ENCODE data around the gene PARP3. TPM values are rescaled to one million over a fixed set of nuclear protein-coding genes. Genes with fewer than 3 reads are reported as not detected.
"Not testable (repeated sequence)": the region's sequence is repeated elsewhere in the genome, so short reads cannot be mapped to it uniquely, and the experiment has no call there.

Gene PARP3
- total RNA-seq, 1 experiment from 2014 or later = 17.5 TPM

GRCh38 chr3:51902361-51902760 lies 39.8 kb upstream of the PARP3 start:
- Histone ChIP-seq H3K4me3 (replicated peaks in 1 of 2; ENCODE audit: low read depth in 1 of 2, low read length in 2 of 2) (peak overlapping the region in 1 of 2 experiments; percentile 16; a peak in 1 of 4 replicates), H3K4me2 (ENCODE audit: low read length) (peak overlapping the region; percentile 66), H3K27ac (ENCODE audit: low read depth, low read length) (peak overlapping the region; percentile 28; the same call in 1 of the 2 replicates), H3K9ac (ENCODE audit: low read length) (0 out of 2 replicates have a peak overlapping the region, but pooled peaks have one; percentile 10), H2AFZ (ENCODE audit: low read depth, low read length, poor library complexity, severe bottlenecking) (peak overlapping the region; percentile 80), H3K4me1 (ENCODE audit: control insufficient read depth in 1 of 2, insufficient read depth in 2 of 2, low read length in 2 of 2) (peaks cover 7 to 38% of the 10 kb centered on the region in 2 experiments)
- ATAC-seq (peak; percentile 71), DNase-seq (ENCODE audit: low read depth, low spot score) (peak; percentile 85)
- BruUV-seq (replicated peaks); H3K27me3 ChIP-seq (ENCODE audit: insufficient read depth, low read length); H3K9me3 ChIP-seq (ENCODE audit: control insufficient read depth in 1 of 2, insufficient read depth in 1 of 2, low read depth in 1 of 2, low read length in 2 of 2); H4K20me1 ChIP-seq (ENCODE audit: insufficient read depth); intact Hi-C loops (cut with micrococcal nuclease); POLR2A ChIA-PET; H3K36me3 ChIP-seq (ENCODE audit: control insufficient read depth in 1 of 2, insufficient read depth in 2 of 2, low read length in 2 of 2); H3K9me2 ChIP-seq (ENCODE audit: insufficient read depth); RAD21 ChIA-PET (ENCODE audit: low non-redundant PET in 1 of 2, low total read pairs in 2 of 2, uncharacterized antibody in 2 of 2, unreplicated experiment in 2 of 2); H3K79me2 ChIP-seq (ENCODE audit: insufficient read depth, low read length): not testable (repeated sequence)
- CTCF ChIA-PET = interaction anchor here (1.0 kb wide), 1 partner anchor 39 kb away, joined by 3 read pairs; the partner anchor contains the start of gene RRP9
- TF ChIP-seq MAX (IDR thresholded peaks at IDR 0.05) = peak; percentile 40
- TF ChIP-seq CBX3 (IDR thresholded peaks at IDR 0.05; ENCODE audit: low read depth) = peak; percentile 66; the same call in 1 of the 2 replicates
- peak; percentile 84 for TF ChIP-seq FOSL1 (IDR thresholded peaks at IDR 0.05; ENCODE audit: low read depth)
- peak; percentile 54 for TF ChIP-seq SP1 (IDR thresholded peaks at IDR 0.05; ENCODE audit: low read depth)
- TF ChIP-seq JUND (IDR thresholded peaks at IDR 0.05) = peak; percentile 77
- TF ChIP-seq SRF (IDR thresholded peaks at IDR 0.05; ENCODE audit: low read depth) = peak; percentile 23; the same call in 1 of the 2 replicates

DNA sequence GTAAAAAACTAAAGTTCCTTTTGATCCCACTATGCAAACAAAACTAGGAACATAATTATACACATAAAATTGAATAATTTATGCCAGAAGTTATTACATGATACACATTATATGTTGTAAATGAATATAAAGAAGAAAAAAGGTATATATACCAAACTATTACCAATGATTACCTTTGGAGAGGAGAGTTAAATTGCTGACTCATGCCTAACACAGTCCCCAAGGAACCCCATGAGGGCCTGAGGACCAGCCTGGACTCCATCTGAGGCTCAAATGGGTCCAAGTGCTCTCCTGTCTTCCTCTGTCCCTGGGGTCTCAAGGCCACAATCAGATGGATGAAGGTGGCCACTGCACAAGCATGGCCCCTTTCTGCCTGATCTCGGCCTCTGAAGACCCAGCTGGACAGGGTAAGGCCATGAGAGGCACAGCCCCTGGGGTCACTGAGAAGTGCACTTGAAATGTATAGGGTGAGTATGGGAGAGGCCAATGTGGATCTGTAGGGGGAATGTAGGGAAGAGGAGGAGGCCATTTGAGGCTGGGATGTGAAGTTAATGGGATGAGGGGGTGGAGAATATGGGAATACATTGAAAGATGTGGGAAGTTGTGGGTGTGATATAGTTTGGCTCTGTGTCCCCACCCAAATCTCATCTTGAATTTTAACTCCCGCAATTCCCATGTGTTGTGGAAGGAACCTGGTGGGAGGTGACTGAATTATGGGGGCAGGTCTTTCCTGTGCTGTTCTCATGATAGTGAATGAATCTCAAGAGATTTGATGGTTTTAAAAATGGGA lies 37.9 kb upstream of the PARP3 start:
- DNase-seq (ENCODE audit: low read depth, low spot score) = no peak
- H3K27ac ChIP-seq (ENCODE audit: low read depth, low read length) = no peak overlapping the region
- H3K9me3 ChIP-seq (ENCODE audit: control insufficient read depth in 1 of 2, insufficient read depth in 1 of 2, low read depth in 1 of 2, low read length in 2 of 2) = peaks cover 3 to 8% of the 10 kb centered on the region in 2 experiments; a peak in 1 of 4 replicates
- no peak overlapping the region for H3K4me3 ChIP-seq (replicated peaks in 1 of 2; ENCODE audit: low read depth in 1 of 2, low read length in 2 of 2)
- TF ChIP-seq EZH2phosphoT487 (IDR thresholded peaks at IDR 0.05; ENCODE audit: borderline replicate concordance) = no peak
- TF ChIP-seq YY1 (IDR thresholded peaks at IDR 0.05; ENCODE audit: extremely low read depth, insufficient replicate concordance, low read depth, low read length) = no peak
- no peak for TF ChIP-seq SIN3A (IDR thresholded peaks at IDR 0.05; ENCODE audit: low read depth)
- TF ChIP-seq, protein P1, sequence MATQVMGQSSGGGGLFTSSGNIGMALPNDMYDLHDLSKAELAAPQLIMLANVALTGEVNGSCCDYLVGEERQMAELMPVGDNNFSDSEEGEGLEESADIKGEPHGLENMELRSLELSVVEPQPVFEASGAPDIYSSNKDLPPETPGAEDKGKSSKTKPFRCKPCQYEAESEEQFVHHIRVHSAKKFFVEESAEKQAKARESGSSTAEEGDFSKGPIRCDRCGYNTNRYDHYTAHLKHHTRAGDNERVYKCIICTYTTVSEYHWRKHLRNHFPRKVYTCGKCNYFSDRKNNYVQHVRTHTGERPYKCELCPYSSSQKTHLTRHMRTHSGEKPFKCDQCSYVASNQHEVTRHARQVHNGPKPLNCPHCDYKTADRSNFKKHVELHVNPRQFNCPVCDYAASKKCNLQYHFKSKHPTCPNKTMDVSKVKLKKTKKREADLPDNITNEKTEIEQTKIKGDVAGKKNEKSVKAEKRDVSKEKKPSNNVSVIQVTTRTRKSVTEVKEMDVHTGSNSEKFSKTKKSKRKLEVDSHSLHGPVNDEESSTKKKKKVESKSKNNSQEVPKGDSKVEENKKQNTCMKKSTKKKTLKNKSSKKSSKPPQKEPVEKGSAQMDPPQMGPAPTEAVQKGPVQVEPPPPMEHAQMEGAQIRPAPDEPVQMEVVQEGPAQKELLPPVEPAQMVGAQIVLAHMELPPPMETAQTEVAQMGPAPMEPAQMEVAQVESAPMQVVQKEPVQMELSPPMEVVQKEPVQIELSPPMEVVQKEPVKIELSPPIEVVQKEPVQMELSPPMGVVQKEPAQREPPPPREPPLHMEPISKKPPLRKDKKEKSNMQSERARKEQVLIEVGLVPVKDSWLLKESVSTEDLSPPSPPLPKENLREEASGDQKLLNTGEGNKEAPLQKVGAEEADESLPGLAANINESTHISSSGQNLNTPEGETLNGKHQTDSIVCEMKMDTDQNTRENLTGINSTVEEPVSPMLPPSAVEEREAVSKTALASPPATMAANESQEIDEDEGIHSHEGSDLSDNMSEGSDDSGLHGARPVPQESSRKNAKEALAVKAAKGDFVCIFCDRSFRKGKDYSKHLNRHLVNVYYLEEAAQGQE (IDR thresholded peaks at IDR 0.05; ENCODE audit: low read depth) = no peak
- no peak for TF ChIP-seq CEBPB (IDR thresholded peaks at IDR 0.05; ENCODE audit: low read depth)
- intact Hi-C loops (cut with micrococcal nuclease) = no loop called here
- CTCF ChIA-PET = no interaction called here
- H3K4me1 ChIP-seq (ENCODE audit: control insufficient read depth in 1 of 2, insufficient read depth in 2 of 2, low read length in 2 of 2) = peaks cover 7 to 21% of the 10 kb centered on the region in 2 experiments
- H4K20me1 ChIP-seq (ENCODE audit: insufficient read depth) = no peaks in the 10 kb centered on the region
- no peaks in the 10 kb centered on the region for H3K27me3 ChIP-seq (ENCODE audit: insufficient read depth, low read length)
- POLR2A ChIA-PET = no interaction called here
- no peaks in the 10 kb centered on the region for H3K9me2 ChIP-seq (ENCODE audit: insufficient read depth)
- RAD21 ChIA-PET (ENCODE audit: low non-redundant PET in 1 of 2, low total read pairs in 2 of 2, uncharacterized antibody in 2 of 2, unreplicated experiment in 2 of 2) = no interaction called here
- no peak overlapping the region for H3K9ac ChIP-seq (ENCODE audit: low read length)
- no peak overlapping the region for H2AFZ ChIP-seq (ENCODE audit: low read depth, low read length, poor library complexity, severe bottlenecking)
- BruUV-seq (replicated peaks) = no TSS peak
- ATAC-seq = no peak
- no peaks in the 10 kb centered on the region for H3K36me3 ChIP-seq (ENCODE audit: control insufficient read depth in 1 of 2, insufficient read depth in 2 of 2, low read length in 2 of 2)
- H3K79me2 ChIP-seq (ENCODE audit: insufficient read depth, low read length) = no peaks in the 10 kb centered on the region
- no peak overlapping the region for H3K4me2 ChIP-seq (ENCODE audit: low read length)
